Heart left ventricle (tissue), 13 donors: Measurements from ENCODE around the gene RUNX2.

ENCODE experiments used
- CTCF ChIP-seq, 12 donors: fragments of 200-600 bp; sonication (generic) in 4 of 12; IDR thresholded peaks; one replicate each; pipeline versions ENCODE4 v1.5.0 to v1.8.0; 2018 to 2022; ENCODE audit warnings: antibody characterized with exemption in 12 of 12, mild to moderate bottlenecking in 5 of 12
- POLR2A ChIP-seq, 2 donors: fragments of 450-650 bp; IDR thresholded peaks; one replicate each; pipeline ENCODE4 v1.6.1; 2017; ENCODE audit warnings: antibody characterized with exemption in 2 of 2, mild to moderate bottlenecking in 2 of 2, moderate library complexity in 2 of 2
- donor health status: ischemic (EF 13 %, LVEDD 7.1; RV severe dilation, severe dysfunction).
- donor health status: DM: no; HTN: yes; CAD: no.
- donor health status: DM: no; HTN: no; CAD: no.
- donor health status: ischemic (EF 25% LVEDD 6.9; RV normal size, moderate dysfunction).
- donor health status: ischemic (EF 25% LVEDD 5.7; RV mildly dilated, moderate dysfunction).
- donor health status: ischemic (EF 35%, LVEDD 5.7; RV mildly dilated, moderate dysfunction).
- donor health status: nonischemic (EF 11% LVEDD 7.7; RV severe dilation, severe dysfunction).
- donor health status: DM: yes; HTN: yes; CAD: no.
- donor health status: PGD.
- donor health status: ischemic (EF 29% LVEDD 5.4; RV normal size, mild dysfunction).
- donor health status: nonischemic (EF 23%, LVEDD 6.1; RV moderate dilation, normal function).

GRCh38 chr6:45424451-45424861, 96.3 kb downstream of the RUNX2 start:
- TF ChIP-seq POLR2A (IDR thresholded peaks at IDR 0.05): no peak
- no peak for TF ChIP-seq CTCF (IDR thresholded peaks at IDR 0.05)
